Measurements from ENCODE around the gene ADAMTS1. TPM values are rescaled to one million over a fixed set of nuclear protein-coding genes. Genes with fewer than 3 reads are reported as not detected.

The ADAMTS1 gene
- total RNA-seq, 2 donors from 2014 or later, result 310 to 357 TPM

DNA sequence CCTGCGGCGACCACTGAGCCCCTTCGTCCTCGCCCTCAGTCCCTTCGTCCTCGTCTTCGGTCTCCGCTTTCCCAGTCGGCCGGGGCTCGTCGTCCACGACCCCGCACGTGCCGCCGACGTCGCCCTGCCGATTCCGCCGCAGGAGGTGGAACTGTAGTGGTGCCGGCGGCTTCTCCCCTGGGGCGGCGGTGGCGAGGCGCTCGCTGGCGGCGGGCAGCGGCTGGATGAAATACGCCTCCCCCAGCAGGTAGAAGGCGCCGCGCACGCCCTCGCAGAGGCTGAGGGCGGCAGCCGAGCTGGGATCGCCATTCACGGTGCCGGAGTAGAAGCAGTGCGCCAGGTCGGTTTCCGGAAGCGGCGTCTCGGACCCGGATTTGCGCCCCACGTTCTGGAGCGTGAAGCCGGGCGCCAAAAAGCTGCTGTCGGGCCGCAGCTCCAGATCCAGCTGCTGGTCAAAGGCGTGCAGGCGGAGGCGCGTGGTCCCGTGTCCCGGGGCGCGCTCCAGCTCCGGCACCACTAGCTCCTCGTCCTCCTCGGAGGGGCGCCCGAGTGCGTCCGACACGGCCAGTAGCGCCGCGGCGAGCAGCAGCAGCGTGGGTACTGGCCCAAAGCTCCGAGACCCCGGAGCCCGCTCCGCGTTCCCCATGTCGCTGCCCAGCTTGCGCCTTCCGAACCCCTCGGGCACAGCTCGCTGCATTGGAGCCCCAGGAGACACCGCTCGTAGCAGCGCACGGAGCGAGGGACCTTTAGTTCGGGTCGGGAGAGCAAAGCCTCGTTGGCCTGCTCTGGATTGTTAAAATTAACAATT lies 747 bp downstream of the ADAMTS1 start:
- Histone ChIP-seq H3K27me3 (replicated peaks; ENCODE audit: insufficient read depth) (no peaks in the 10 kb centered on the region), H3K27ac (peak overlapping the region; percentile 91 to 97), H3K4me1 (ENCODE audit: control insufficient read depth in 1 of 2, low read depth in 2 of 2) (peaks cover 10 to 29% of the 10 kb centered on the region in 2 donors), H3K4me3 (peak overlapping the region; percentile 87), H3K9me3 (no peaks in the 10 kb centered on the region), H3K36me3 (peaks cover 20% of the 10 kb centered on the region)
- TF ChIP-seq, protein P1, sequence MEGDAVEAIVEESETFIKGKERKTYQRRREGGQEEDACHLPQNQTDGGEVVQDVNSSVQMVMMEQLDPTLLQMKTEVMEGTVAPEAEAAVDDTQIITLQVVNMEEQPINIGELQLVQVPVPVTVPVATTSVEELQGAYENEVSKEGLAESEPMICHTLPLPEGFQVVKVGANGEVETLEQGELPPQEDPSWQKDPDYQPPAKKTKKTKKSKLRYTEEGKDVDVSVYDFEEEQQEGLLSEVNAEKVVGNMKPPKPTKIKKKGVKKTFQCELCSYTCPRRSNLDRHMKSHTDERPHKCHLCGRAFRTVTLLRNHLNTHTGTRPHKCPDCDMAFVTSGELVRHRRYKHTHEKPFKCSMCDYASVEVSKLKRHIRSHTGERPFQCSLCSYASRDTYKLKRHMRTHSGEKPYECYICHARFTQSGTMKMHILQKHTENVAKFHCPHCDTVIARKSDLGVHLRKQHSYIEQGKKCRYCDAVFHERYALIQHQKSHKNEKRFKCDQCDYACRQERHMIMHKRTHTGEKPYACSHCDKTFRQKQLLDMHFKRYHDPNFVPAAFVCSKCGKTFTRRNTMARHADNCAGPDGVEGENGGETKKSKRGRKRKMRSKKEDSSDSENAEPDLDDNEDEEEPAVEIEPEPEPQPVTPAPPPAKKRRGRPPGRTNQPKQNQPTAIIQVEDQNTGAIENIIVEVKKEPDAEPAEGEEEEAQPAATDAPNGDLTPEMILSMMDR (IDR thresholded peaks at IDR 0.05), result peak; percentile 5
- no peak for DNase-seq (ENCODE audit: low spot score)
- ATAC-seq (ENCODE audit: insufficient number of reproducible peaks, low FRiP score, low read depth), result no peak

DNA sequence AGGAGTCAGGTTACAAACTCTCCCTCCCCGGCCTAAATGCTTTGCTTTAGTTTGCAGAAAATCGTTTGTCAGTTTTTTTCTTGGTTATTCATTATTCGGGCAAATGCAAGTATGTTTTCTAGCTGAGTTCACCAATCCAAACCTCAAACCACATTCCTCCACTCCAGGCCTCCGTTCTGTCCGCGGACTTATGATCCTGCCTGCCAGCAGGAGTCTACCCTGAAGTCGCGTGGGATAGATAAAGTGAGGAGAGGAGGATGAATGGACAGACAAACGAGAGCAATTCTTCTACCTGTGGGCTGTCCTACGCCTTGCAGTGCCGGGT lies 1.3 kb downstream of the ADAMTS1 start:
- Histone ChIP-seq H3K4me1 (ENCODE audit: control insufficient read depth in 1 of 2, low read depth in 2 of 2) (peaks cover 13 to 35% of the 10 kb centered on the region in 2 donors), H3K36me3 (peaks cover 26% of the 10 kb centered on the region), H3K27ac (peak overlapping the region; percentile 91 to 97), H3K27me3 (replicated peaks; ENCODE audit: insufficient read depth) (no peaks in the 10 kb centered on the region), H3K9me3 (no peaks in the 10 kb centered on the region), H3K4me3 (peak overlapping the region; percentile 87)
- no peak for ATAC-seq (ENCODE audit: insufficient number of reproducible peaks, low FRiP score, low read depth)
- TF ChIP-seq, protein P1 (IDR thresholded peaks at IDR 0.05), result no peak
- DNase-seq (ENCODE audit: low spot score), result no peak

DNA sequence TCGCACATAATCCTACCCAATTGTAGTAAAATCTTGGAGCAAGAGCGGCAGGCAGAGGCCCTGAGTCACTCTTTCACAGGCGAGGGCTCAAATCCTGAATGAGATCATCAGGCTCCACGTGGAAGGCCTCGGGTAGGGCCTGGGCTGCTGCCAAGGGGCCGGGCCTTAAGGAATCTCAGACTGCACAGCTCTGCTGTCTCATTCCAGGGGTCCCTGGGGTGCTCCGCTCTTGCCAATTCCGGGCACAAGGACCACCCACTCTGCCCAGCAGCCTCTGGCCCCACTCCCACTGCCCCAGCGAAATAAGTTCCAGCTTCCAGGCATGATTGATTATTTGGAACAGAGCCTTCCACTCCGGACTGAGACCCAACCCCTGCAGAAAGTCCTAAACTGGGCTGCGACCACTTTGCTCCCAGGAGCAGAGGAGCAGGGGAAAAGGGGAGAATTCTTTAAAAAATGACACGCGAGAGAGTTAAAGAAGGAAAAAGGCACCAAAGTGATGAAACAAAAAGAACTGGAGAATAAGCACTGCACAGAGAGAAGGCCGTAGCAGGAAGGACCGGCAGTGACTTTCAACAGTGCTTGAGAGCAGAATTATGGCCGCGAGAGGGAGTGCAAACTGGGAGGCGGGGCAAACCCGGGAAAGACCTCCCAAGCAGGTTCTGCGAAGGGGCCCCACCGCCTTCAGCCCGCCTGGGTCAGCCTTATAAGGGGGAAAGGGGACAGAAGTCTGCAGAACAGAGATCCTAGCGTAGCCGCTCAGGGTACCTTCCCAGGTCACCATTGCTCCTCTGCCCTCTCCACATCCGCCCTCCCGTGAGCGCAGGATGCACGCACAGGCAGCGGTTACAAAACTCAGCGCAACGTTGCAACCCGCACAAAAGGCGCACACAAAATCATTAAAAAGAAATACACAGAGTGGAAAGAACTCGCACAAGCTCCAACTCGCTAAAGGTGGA lies 2.0 kb downstream of the ADAMTS1 start:
- H3K27me3 ChIP-seq (replicated peaks; ENCODE audit: insufficient read depth), result no peaks in the 10 kb centered on the region
- peak; percentile 58 for ATAC-seq (ENCODE audit: insufficient number of reproducible peaks, low FRiP score, low read depth)
- peak overlapping the region; percentile 87 for H3K4me3 ChIP-seq
- no peaks in the 10 kb centered on the region for H3K9me3 ChIP-seq
- H3K36me3 ChIP-seq, result peaks cover 32% of the 10 kb centered on the region
- peaks cover 13 to 40% of the 10 kb centered on the region in 2 donors for H3K4me1 ChIP-seq (ENCODE audit: control insufficient read depth in 1 of 2, low read depth in 2 of 2)
- peak; percentile 82 for DNase-seq (ENCODE audit: low spot score)
- TF ChIP-seq, protein P1 (IDR thresholded peaks at IDR 0.05), result peak; percentile 28
- H3K27ac ChIP-seq, result peak overlapping the region; percentile 91 to 97

DNA sequence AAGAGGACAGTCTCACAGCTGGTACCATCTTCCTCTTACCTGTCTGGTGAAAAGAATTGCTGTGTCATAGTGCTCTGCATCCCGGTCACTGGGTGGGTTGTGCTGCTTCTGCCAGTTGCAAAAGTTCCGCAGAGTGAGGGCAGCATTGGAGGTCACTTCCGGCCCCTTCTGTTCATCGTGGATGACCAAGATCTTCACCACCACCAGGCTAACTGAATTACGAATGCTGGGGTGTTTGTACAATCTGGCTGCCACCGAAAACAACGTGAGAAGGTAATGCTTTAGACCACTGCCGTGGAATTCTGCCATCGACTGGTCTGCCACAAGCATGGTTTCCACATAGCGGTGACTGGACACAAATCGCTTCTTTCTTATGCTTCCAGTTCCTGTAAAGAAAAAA lies 2.9 kb downstream of the ADAMTS1 start:
- Histone ChIP-seq H3K27ac (peak overlapping the region; percentile 91 to 97), H3K4me3 (peak overlapping the region; percentile 87), H3K27me3 (replicated peaks; ENCODE audit: insufficient read depth) (no peaks in the 10 kb centered on the region), H3K4me1 (ENCODE audit: control insufficient read depth in 1 of 2, low read depth in 2 of 2) (peaks cover 17 to 50% of the 10 kb centered on the region in 2 donors), H3K9me3 (no peaks in the 10 kb centered on the region), H3K36me3 (peaks cover 41% of the 10 kb centered on the region)
- DNase-seq (ENCODE audit: low spot score), result no peak
- ATAC-seq (ENCODE audit: insufficient number of reproducible peaks, low FRiP score, low read depth), result no peak
- TF ChIP-seq, protein P1 (IDR thresholded peaks at IDR 0.05), result no peak

DNA sequence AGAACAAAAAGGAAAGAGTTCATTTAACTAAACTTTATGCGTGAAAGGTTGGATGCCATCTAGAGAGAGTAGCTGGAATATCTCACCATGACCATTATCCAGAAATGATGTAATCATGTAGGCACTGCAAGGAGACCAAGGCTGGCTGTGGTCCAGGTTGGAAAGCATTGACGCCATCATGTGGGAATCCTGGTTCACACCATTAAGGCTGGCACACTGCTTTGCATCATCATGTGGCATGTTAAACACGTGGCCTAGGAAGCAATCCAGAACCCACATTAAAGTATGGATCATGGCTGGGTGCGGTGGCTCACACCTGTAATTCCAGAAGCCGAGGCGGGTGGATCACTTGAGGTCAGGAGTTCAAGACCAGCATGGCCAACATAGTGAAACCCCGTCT lies 4.3 kb downstream of the ADAMTS1 start:
- ATAC-seq (ENCODE audit: insufficient number of reproducible peaks, low FRiP score, low read depth), result peak; percentile 15
- TF ChIP-seq, protein P1 (IDR thresholded peaks at IDR 0.05), result peak; percentile 18
- H3K4me3 ChIP-seq, result peak overlapping the region; percentile 87
- H3K4me1 ChIP-seq (ENCODE audit: control insufficient read depth in 1 of 2, low read depth in 2 of 2), result peaks cover 17 to 56% of the 10 kb centered on the region in 2 donors
- H3K27ac ChIP-seq, result peak overlapping the region; percentile 71 to 91
- no peaks in the 10 kb centered on the region for H3K27me3 ChIP-seq (replicated peaks; ENCODE audit: insufficient read depth)
- H3K9me3 ChIP-seq, result no peaks in the 10 kb centered on the region
- peaks cover 49% of the 10 kb centered on the region for H3K36me3 ChIP-seq
- DNase-seq (ENCODE audit: low spot score), result peak; percentile 56
